NCI-H2196 treated with DMSO at 0.1 percent for 48 hours (cell line): ENCODE measurements around the gene PDHB.

Source experiments
- DNase-seq: peaks from one replicate; lab custom pipeline; 2025; ENCODE audit not compliant: unreplicated experiment; lab: John Stamatoyannopoulos, UW

Gene PDHB

DNA sequence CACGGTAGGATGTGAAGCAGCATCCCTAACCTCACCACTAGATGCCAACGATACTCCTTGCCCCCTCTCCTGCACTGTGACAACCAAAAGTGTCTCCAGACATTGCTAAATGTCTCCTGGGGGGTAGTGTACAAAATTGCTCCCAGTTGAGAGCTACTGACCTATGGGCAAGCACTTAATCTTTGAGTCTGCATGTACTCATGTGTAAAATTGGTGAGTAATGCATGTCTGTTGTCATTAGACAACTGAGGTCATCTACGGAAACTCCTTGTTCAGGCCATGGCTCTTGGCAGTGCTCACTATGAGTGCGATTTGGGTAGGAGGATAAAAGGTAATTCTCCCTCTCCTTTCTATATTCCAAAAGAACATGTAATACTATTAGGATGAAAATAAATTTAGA is 29.2 kb downstream of the PDHB start:
- DNase-seq = no peak

DNA sequence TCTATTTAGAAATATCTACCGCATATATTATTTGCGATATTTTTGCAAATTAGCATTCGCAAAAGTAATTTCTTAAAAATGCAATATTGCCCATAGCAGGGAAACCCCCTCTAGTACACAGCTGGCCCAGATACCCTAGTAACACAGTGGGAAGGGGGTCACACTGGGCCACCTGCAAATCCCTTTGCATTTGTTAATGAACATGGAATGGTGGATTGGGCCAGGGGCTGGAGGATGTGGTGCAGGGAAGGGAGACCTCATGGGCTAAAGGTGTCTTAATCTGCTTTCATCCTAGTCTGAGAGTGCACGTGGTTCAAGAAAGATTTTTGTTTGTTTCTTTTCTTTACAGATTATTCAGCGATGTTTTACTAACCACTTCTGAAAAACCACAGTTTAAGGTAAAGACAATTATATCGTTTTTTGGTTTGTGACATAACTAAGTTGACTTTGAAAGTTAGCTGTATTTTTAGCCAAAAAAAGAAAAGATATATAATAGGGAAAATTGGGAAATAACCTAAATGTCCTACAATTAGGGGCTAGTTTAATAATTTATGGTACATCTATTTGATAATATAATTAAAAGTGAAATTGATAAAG is 30.0 kb downstream of the PDHB start:
- DNase-seq = no peak

DNA sequence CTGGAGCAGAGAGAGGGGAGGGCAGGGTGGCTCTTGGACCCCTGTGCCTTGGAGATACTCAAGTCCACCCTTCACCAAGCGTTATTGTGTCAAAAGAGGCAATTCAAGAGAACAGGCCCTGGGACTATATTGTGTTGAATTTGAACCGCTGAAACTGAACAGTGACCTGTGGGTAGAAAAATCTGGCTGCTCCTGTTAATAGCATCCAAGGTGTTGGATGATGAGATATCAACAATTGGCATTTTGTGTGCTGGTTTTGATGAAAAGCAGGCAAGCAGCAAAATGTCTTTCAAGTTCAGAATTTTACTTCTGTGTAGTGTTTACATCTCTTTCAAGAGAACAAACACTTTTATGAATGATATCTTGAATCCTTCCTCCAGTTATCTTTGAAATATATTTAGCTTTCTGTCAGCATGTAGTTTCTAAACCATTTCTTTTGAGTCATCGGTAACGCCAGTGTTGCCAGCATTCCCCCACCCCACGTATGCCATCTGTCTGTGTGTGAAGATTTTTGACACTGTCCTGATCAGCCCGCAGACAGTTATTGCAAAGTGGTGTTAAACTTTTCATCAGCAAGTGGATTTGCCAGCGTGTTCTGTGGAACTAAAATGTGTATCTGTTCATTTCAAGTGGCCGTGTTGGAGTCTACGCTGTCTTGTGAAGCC is 34.8 kb downstream of the PDHB start:
- no peak for DNase-seq

DNA sequence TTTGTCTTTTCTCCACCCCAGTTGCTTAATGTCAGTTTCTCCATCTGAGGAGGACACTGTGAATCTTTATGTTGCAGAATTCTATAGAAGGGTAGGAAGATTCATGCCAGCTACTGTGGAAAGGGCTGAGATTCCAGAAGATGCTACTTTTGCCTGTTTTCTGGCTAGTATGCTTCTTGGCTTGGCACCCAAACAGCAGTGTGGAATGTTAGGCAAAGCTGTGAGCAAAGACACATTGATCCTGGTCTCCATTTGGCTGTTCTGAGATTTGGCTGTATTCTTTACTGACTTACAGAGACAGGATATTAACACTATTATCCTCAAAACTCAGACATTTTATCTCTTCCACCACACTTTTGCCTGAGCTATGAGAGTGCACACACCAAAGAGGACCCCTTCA is 39.3 kb downstream of the PDHB start:
- no peak for DNase-seq

DNA sequence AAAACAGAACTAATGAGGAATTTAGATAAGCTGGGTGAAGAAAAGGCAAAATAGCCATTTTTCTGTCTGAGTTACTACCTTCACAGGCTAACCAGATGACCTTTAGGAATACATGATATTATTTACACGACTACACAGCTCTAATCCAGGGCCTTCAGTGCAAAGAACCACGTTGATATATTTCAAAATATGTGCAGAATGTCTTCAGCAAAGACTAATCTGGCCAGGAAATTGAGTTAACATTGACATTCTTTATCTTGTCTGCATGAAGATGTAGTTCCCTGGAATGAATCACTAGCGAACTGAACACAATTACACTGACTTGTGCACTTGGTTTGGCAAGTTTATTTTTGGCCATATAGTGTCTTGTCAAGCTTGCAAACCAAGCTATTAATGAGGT is 41.5 kb downstream of the PDHB start:
- no peak for DNase-seq

DNA sequence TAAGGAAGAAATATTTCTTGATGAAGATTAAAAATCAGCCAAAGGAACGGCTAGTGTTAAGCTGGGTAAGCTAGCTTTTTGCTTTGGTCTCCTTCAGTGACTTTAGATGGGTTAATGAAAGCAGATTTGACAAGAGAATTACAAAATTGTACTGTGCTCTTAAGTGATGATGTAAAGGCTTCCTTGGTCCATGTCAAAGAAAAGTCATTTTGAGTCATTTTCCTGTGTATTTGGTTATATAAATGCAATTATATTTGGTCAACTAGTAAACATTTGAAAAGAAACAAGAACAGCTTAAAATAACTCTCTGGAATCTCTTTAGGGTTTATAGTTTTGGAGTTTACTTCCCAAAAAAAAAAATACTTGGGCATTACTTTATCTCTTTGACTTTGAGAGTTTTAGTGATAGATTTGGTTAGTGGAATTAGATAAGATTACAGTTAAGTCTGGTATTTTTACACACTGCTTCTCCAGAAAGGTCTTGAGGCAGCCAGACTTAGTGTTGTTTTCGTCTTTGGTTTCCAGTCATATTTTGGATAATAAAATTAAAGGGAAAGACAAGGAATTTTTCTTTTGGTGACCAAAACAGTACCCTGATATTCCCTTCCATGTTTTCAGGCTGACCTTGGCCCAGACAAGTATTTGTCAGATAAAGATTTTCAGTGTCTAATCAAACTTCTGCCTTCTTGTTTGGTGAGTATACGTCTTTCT is 42.3 kb downstream of the PDHB start:
- no peak for DNase-seq

DNA sequence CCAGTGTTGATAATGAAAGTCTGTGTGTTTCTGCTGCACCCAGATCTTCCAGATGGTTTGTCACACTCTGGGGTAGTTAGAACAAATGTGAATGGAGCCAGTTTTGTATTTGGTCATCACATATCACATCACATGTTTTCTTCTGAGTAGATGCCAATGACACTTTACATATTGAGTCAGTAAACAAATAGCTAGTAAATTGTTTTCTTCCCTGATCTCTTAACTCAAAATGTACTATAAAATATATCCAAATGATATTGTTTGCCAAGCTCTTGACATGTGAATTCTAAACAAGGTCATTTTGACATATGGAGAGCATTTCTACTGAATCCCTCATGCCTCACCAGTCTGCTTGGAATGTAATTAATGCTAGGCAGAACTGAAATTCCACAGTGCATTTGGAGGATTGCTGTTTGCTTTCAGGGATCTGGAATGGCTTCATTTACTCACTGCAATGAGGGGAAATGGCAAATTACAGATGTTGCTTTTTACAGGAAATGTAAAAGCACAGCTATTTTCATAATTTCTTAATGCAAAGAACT is 45.0 kb downstream of the PDHB start:
- DNase-seq = no peak

DNA sequence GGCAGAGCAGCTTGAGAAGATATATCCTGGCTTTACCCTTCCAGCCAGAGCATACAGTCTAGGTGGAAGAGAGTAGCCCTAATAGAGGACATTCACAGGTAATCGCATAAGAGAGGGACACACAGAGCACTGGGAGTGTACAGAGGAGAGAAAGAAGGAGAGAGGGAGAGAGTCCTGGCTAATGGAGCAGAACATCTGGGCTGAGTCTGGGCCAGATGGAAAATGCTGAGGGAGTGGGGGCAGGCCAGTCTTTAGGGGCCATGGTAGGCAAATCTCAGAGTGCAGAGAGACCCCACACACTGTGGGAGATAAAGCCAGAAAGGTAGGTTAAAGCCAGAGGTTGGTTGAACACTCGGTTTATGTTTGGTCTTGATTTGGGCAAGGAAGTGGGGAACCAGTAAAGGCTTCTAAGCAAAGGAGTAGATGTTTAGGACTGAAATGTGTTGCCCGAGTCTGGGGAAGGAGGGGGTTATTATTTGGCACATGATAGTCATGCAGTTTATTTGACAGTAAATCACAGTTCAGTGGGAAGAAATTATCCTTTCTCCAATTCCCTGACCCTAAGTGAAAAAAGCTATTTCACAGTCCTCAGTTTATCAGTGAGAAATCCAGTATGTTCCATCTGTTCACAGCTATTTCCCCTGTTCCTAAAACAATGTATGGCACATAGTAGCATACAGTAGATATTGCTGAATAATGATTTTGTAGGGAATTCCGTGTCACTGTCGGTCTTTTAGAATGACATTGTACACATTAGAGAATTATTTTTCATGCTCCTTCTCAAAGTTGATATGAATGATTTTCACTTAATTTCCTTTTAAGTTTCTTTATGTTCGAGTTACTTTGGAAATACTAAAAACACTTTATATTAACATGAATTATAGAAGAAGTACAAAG is 45.7 kb downstream of the PDHB start:
- DNase-seq = no peak

DNA sequence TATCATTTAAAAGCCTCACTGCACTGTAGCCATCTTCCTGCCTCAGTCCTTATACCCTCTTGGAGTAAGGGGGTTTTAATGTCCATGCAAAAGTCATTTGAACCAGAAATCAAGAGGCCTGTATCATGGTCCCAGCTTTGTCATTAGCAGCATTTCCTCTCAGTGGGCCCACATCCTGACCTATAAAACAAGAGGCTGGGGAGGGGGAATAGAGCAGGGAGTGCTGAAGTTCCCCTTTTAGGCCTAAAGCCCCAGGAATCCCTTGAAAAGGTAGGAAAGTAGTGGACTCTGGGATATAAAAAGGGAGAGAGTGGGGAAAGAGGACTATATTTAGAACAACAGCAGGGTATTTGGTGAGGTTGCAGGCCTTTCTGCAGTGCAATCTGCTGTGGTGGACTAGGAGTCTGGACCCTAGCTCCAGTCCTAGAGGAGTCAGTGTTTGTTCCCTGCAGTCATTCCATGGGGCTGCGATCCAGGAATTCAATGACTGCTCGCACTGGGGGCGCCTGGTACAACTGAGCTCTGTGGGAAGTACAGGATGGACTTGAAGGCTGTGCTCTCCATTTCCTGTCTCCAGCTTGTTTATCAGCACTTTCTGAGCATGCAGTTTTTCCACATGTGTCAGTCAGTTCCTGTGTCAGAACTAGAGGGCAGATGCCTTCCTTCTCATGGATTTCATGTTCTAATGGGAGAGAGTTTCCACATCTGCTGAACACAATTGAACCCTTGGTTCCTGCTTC is 46.8 kb downstream of the PDHB start:
- no peak for DNase-seq

DNA sequence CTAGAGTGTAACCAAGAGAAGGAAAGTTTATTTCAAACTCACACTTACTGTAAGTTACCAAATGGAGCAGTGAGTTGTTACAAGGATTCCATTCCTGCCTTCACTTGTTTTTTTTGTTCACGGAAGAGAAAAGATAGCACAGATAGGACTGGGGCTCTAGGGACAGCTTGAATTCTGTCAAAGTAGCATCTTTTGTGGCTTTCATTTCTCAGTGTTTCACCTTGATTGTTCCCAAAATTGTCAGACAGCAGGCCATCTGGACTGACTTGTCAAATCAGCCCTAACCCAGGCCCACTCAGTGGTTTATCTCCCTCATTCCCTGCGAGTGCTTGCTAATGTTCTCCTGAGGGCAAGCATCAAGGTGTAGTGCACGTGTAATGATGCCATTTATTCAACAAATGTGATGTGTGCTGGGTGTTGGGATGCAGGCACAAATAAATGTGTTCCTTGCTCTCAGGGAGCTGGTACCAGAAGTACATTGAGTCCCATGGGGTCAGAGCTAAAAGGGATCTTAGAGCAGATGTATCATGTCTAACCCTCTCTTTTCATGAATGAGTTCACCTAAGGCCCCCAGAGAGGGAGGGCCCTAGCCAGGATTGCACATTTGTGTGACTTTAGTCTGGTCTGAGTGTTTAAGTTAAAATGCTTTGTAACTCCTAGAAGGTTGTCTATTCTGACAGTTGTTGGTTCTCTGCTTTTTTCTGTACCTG is 49.1 kb downstream of the PDHB start:
- DNase-seq = no peak

DNA sequence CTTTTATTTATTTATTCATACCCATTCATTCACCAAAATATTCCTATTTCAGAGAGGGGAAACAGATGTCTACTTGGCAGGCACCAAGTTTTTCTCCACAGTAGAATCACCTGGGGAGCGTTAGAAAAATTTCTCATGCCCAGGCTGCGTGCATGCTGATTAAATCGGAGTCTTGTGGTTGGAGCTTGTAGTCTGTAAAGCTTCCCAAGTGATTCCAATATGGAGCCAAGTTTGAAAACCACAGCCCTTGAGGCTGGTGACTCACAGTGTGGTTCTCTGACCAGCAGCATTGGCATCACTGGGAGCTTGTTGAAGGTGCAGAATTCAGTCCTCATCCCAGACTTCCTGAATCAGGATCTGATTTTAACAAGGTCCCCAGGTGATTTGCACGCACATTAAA is 49.7 kb downstream of the PDHB start:
- no peak for DNase-seq

DNA sequence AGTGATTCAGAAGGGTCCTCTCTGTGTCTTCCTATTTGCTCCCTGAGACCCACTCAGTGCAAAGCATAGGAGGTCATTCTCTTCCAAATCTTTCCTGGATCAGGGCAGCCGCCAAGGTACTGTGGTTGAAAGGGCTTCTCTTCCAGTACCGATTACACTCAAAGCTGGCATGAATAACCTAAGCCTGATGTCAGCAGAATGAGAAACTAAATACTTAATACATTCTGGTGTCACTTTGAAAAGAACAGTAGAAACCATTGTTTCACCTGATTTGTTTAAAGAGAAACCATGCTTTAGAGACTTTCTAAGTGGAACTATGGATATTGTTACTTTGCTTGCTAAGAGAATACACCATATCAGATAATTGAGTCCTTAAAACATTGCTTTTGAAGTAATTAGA is 50.2 kb downstream of the PDHB start:
- DNase-seq = no peak

DNA sequence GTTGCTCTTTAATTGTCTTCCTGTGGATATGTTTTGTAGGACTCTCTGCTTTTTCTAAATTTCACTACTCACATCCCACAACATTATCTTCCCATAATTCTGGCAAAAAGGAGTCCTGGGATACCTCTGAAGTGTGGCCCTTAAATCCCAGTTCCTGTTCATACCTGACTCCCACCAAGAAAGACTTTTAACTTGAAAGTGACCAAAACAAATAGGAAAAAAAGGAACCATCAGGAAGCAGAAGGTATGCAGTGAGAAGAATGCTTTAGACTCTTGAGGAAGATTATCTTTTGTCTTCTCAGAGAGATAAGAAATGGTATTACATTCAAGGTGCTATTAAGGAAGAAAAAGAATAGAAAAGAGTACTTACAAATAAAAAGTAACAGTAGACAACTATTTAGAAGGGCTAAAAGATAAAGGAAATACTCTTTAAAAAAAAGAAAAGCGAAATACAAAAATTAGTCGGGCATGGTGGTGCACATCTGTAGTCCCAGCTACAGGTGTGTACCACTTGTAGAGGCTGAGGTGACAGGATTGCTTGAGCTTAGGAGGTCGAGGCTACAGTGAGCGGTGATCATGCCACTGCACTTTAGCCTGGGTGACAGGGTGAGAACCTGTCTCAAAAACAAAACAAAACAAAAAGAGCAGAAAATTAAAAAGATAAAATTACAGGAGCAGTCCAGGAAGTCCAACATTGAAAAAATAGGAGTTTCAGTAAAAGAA is 54.1 kb downstream of the PDHB start:
- DNase-seq = no peak

DNA sequence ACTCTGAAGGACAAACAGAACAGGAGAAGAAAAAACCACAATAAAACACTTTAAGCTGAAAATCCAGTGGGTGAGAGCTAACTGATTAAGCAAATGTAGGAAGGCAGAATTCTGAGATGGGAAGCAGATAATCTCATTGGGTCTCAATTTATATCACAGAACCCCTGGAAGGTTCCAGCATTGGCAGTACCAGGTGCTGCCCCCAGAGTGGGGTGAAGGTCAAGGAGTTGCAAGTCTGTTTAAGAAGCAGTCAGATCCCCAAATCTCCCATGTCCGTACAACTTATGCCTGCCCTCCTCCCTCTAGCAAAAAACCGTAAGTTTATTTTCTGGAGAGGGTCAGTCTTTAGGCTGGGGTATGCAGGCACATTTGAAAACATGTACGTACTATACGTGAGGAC is 55.9 kb downstream of the PDHB start:
- DNase-seq = no peak
